H9 (cell line): Measurements from ENCODE around the gene DUSP7. TPM values are rescaled to one million over a fixed set of nuclear protein-coding genes. Genes with fewer than 3 reads are reported as not detected.

ENCODE experiments used
- DNase-seq: peaks from one replicate; pipeline ENCODE4 v3.0.0-alpha.2; 2017
- H2AFZ ChIP-seq: one replicate; pipeline ENCODE4 v1.6.1; 2013; ENCODE audit warnings: mild to moderate bottlenecking, low read length, control low read depth, moderate library complexity
- H2AK5ac ChIP-seq: 2 replicates; pipeline ENCODE4 v1.6.1; 2013; ENCODE audit warnings: low read length, control low read depth, mixed read lengths; ENCODE audit not compliant: insufficient read length
- H2BK120ac ChIP-seq: one replicate; pipeline ENCODE4 v1.6.1; 2013; ENCODE audit warnings: low read depth, mild to moderate bottlenecking, low read length, control low read depth, inconsistent platforms; ENCODE audit not compliant: poor library complexity, severe bottlenecking
- H2BK12ac ChIP-seq: 2 replicates; pipeline ENCODE4 v1.6.1; 2013; ENCODE audit warnings: low read length, control low read depth, mixed read lengths, low read depth; ENCODE audit not compliant: insufficient read length
- H2BK15ac ChIP-seq: 2 replicates; pipeline ENCODE4 v1.6.1; 2013; ENCODE audit warnings: low read depth, low read length, control low read depth
- H2BK20ac ChIP-seq: one replicate; pipeline ENCODE4 v1.6.1; 2013; ENCODE audit warnings: low read depth, mild to moderate bottlenecking, low read length, control low read depth, inconsistent platforms; ENCODE audit not compliant: poor library complexity, severe bottlenecking
- H2BK5ac ChIP-seq: 2 replicates; pipeline ENCODE4 v1.6.1; 2013; ENCODE audit warnings: low read length, control low read depth, mixed read lengths; ENCODE audit not compliant: insufficient read length
- H3K14ac ChIP-seq: 2 replicates; pipeline ENCODE4 v1.6.1; 2013; ENCODE audit warnings: low read length, control low read depth; ENCODE audit not compliant: insufficient read depth
- H3K18ac ChIP-seq: 2 replicates; pipeline ENCODE4 v1.6.1; 2013; ENCODE audit warnings: low read depth, mild to moderate bottlenecking, mixed read lengths, low read length, control low read depth; ENCODE audit not compliant: insufficient read length
- H3K23ac ChIP-seq: 2 replicates; pipeline ENCODE4 v1.6.1; 2013; ENCODE audit warnings: low read length, control low read depth, mixed read lengths, low read depth; ENCODE audit not compliant: insufficient read length
- H3K23me2 ChIP-seq: 2 replicates; pipeline ENCODE4 v1.6.1; 2013; ENCODE audit warnings: low read depth, mild to moderate bottlenecking, mixed read lengths, low read length, control low read depth; ENCODE audit not compliant: insufficient read length, poor library complexity, severe bottlenecking
- H3K27ac ChIP-seq: 2 replicates; pipeline ENCODE4 v1.5.1; 2013; ENCODE audit warnings: low read length, control low read depth, mixed read lengths, low read depth; ENCODE audit not compliant: insufficient read length
- H3K27me3 ChIP-seq: 2 replicates; pipeline ENCODE4 v1.6.1; 2013; ENCODE audit warnings: low read length, control low read depth, inconsistent platforms; ENCODE audit not compliant: insufficient read depth
- H3K4ac ChIP-seq: 2 replicates; pipeline ENCODE4 v1.6.1; 2013; ENCODE audit warnings: low read depth, mild to moderate bottlenecking, control low read depth, inconsistent platforms, low read length, moderate library complexity
- H3K4me1 ChIP-seq: 2 replicates; pipeline ENCODE4 v1.6.1; 2013; ENCODE audit warnings: low read length, control low read depth, inconsistent platforms; ENCODE audit not compliant: insufficient read depth
- H3K4me2 ChIP-seq: 2 replicates; pipeline ENCODE4 v1.6.1; 2013; ENCODE audit warnings: low read length, control low read depth, mixed read lengths; ENCODE audit not compliant: insufficient read length, insufficient read depth
- H3K56ac ChIP-seq: 2 replicates; pipeline ENCODE4 v1.6.1; 2013; ENCODE audit warnings: low read depth, mild to moderate bottlenecking, mixed read lengths, low read length, control low read depth; ENCODE audit not compliant: insufficient read length
- H3K79me1 ChIP-seq: 2 replicates; pipeline ENCODE4 v1.6.1; 2013; ENCODE audit warnings: low read depth, mild to moderate bottlenecking, moderate library complexity, low read length, control low read depth, inconsistent platforms; ENCODE audit not compliant: insufficient read depth, poor library complexity, severe bottlenecking
- H3K79me2 ChIP-seq: 2 replicates; pipeline ENCODE4 v1.6.1; 2013; ENCODE audit warnings: low read length, control low read depth, inconsistent platforms; ENCODE audit not compliant: insufficient read depth
- H3K9ac ChIP-seq: 2 replicates; pipeline ENCODE4 v1.6.1; 2013; ENCODE audit warnings: low read length, control low read depth, mixed read lengths; ENCODE audit not compliant: insufficient read length; ENCODE audit errors: extremely low read depth
- H3K9me3 ChIP-seq: one replicate; pipeline ENCODE4 v1.6.1; 2013; ENCODE audit warnings: low read depth, low read length, inconsistent platforms; ENCODE audit not compliant: control insufficient read depth
- H3T11ph ChIP-seq: one replicate; pipeline ENCODE4 v1.6.1; 2013; ENCODE audit warnings: mild to moderate bottlenecking, low read length, control low read depth, inconsistent platforms
- H4K20me1 ChIP-seq: one replicate; pipeline ENCODE4 v1.6.1; 2013; ENCODE audit not compliant: control insufficient read depth, insufficient read length, insufficient read depth
- H4K5ac ChIP-seq: 2 replicates; pipeline ENCODE4 v1.6.1; 2013; ENCODE audit warnings: low read depth, mild to moderate bottlenecking, mixed read lengths, low read length, control low read depth; ENCODE audit not compliant: insufficient read length
- H4K8ac ChIP-seq: replicated peaks from 2 replicates; pipeline ENCODE4 v1.6.1; 2013; ENCODE audit warnings: low read length, control low read depth, mixed read lengths, low read depth; ENCODE audit not compliant: insufficient read length
- H4K91ac ChIP-seq: 2 replicates; pipeline ENCODE4 v1.6.1; 2013; ENCODE audit warnings: low read depth, mild to moderate bottlenecking, moderate library complexity, mixed read lengths, low read length, control low read depth; ENCODE audit not compliant: insufficient read length
- H3K27ac Mint-ChIP-seq, 3 experiments: 2 replicates in 2 of 3; 3 replicates in 1 of 3; pipeline ENCODE4 v1.8.0; 2020 to 2021; ENCODE audit warnings: mixed read lengths in 3 of 3, mild to moderate bottlenecking in 1 of 3, moderate library complexity in 1 of 3
- H3K27me3 Mint-ChIP-seq: 2 replicates; pipeline ENCODE4 v1.8.0; 2021; ENCODE audit warnings: low read depth, mild to moderate bottlenecking, moderate library complexity, mixed read lengths
- H3K36me3 Mint-ChIP-seq, 3 experiments: 2 replicates in 2 of 3; 3 replicates in 1 of 3; pipeline ENCODE4 v1.8.0; 2020 to 2021; ENCODE audit warnings: low read depth in 3 of 3, mixed read lengths in 3 of 3; ENCODE audit not compliant: insufficient read depth in 1 of 3
- H3K4me1 Mint-ChIP-seq, 2 experiments: 2 replicates each; pipeline ENCODE4 v1.8.0; 2020; ENCODE audit warnings: mixed read lengths in 2 of 2
- H3K4me3 Mint-ChIP-seq, 2 experiments: 2 replicates in 1 of 2; 3 replicates in 1 of 2; pipeline ENCODE4 v1.8.0; 2020 to 2021; ENCODE audit warnings: mild to moderate bottlenecking in 2 of 2, mixed read lengths in 2 of 2, moderate library complexity in 1 of 2
- H3K9me3 Mint-ChIP-seq, 2 experiments: 2 replicates in 1 of 2; 3 replicates in 1 of 2; pipeline ENCODE4 v1.8.0; 2020; ENCODE audit warnings: mild to moderate bottlenecking in 2 of 2, mixed read lengths in 2 of 2, moderate library complexity in 1 of 2
- WGBS: extraction: QIAGEN DNeasy Blood & Tissue Kit; methylation state at CpG from one replicate; pipeline ENCODE4 v1.1.7; 2013; ENCODE audit warnings: missing lambda C conversion rate, low lambda C conversion rate, mixed read lengths; ENCODE audit not compliant: insufficient read length; ENCODE audit errors: extremely low coverage; 5-methylcytosine and 5-hydroxymethylcytosine counted together
- total RNA-seq: library from RNA; stranded (reverse); gene quantifications from 2 replicates; pipeline ENCODE4 v1.2.1, GENCODE V29; 2021
- TF ChIP-seq, protein P1 (sequence below): fragments of 200-600 bp; sonication (generic); conservative IDR thresholded peaks from 3 replicates; pipeline ENCODE4 v1.8.0; 2021; ENCODE audit warnings: antibody characterized with exemption, mild to moderate bottlenecking

Gene DUSP7
- total RNA-seq, 1 experiment from 2014 or later, result 24.0 TPM

DNA sequence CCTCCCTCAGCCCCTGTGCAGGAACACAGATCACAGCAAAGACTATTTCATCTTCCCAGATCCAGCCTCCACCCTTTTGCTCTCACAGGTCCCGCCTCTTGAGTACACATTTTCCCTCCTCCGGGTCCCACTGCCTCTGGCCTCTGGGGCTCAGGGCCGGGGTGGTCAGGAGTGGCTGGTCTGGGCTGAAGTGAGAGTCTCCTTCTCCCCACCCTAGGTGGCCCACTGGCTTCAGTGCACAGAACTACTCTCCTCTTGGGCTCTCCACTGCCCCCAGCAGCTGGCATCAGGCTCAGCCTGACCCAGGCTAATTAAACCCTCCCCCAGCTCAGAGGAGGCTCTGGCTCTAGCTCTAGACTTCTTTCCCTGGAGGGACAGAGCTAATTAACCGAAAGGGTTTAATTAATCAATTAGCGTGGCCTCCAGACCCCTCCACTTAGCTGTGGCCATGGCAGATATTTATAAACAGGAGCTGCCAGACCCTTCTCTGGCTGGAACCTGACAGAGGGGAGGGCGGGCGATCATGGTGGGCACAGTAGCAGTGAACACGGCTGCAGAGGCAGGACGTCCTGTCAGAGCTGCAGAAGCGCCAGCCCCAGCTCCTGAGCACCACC, 15.1 kb downstream of the DUSP7 start:
- H3K79me1 ChIP-seq, result no peaks in the 10 kb centered on the region
- H4K20me1 ChIP-seq, result no peaks in the 10 kb centered on the region
- no peak overlapping the region for H2BK120ac ChIP-seq
- H2AFZ ChIP-seq, result no peak overlapping the region
- H2AK5ac ChIP-seq, result no peak overlapping the region
- no peak overlapping the region for H3K4ac ChIP-seq
- no peak overlapping the region for H2BK5ac ChIP-seq
- H2BK15ac ChIP-seq, result no peak overlapping the region
- H2BK12ac ChIP-seq, result no peak overlapping the region
- no peaks in the 10 kb centered on the region for H3K36me3 Mint-ChIP-seq
- H3K27me3 ChIP-seq, result no peaks in the 10 kb centered on the region
- no peaks in the 10 kb centered on the region for H3K79me2 ChIP-seq
- no peak overlapping the region for H2BK20ac ChIP-seq
- peaks cover 2% of the 10 kb centered on the region for H3K27me3 Mint-ChIP-seq
- no peak overlapping the region; a peak in 2 of 7 replicates for H3K27ac Mint-ChIP-seq
- no peak overlapping the region for H3T11ph ChIP-seq
- H3K4me2 ChIP-seq, result no peak overlapping the region
- no peak overlapping the region for H4K5ac ChIP-seq
- H3K27ac ChIP-seq, result no peak overlapping the region
- WGBS, result no CpG with 5 or more reads among the region's 10 CpGs
- no peaks in the 10 kb centered on the region for H3K4me1 ChIP-seq
- H4K8ac ChIP-seq, result no peak overlapping the region
- H4K91ac ChIP-seq, result no peak overlapping the region
- H3K9me3 ChIP-seq, result no peaks in the 10 kb centered on the region
- no peak overlapping the region for H3K23ac ChIP-seq
- H3K4me1 Mint-ChIP-seq, result peaks cover 10 to 24% of the 10 kb centered on the region in 2 experiments
- peak; percentile 55 for DNase-seq
- no peak overlapping the region for H3K9ac ChIP-seq
- H3K9me3 Mint-ChIP-seq, result no peaks in the 10 kb centered on the region; a peak in 1 of 5 replicates
- no peak overlapping the region for H3K56ac ChIP-seq
- TF ChIP-seq, protein P1, sequence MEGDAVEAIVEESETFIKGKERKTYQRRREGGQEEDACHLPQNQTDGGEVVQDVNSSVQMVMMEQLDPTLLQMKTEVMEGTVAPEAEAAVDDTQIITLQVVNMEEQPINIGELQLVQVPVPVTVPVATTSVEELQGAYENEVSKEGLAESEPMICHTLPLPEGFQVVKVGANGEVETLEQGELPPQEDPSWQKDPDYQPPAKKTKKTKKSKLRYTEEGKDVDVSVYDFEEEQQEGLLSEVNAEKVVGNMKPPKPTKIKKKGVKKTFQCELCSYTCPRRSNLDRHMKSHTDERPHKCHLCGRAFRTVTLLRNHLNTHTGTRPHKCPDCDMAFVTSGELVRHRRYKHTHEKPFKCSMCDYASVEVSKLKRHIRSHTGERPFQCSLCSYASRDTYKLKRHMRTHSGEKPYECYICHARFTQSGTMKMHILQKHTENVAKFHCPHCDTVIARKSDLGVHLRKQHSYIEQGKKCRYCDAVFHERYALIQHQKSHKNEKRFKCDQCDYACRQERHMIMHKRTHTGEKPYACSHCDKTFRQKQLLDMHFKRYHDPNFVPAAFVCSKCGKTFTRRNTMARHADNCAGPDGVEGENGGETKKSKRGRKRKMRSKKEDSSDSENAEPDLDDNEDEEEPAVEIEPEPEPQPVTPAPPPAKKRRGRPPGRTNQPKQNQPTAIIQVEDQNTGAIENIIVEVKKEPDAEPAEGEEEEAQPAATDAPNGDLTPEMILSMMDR, result peak; percentile 51
- H3K4me3 Mint-ChIP-seq, result no peak overlapping the region
- no peak overlapping the region for H3K18ac ChIP-seq
- H3K14ac ChIP-seq, result no peak overlapping the region
- no peaks in the 10 kb centered on the region for H3K23me2 ChIP-seq
